Forelimb muscle (tissue), 1 donor: ENCODE measurements around the gene PKNOX2. TPM values are rescaled to one million over a fixed set of nuclear protein-coding genes. Genes with fewer than 3 reads are reported as not detected.

ENCODE experiments used
- DNase-seq: peaks from one replicate; pipeline ENCODE4 v3.0.0-alpha.2; 2013; ENCODE audit warnings: low read depth
- polyA plus RNA-seq: library from polyadenylated mRNA; unstranded; fragments of 120-200 nt; gene quantifications from one replicate; pipeline ENCODE4 v1.2.1, GENCODE V29; 2013; ENCODE audit not compliant: insufficient read length

Gene PKNOX2
- polyA plus RNA-seq, 1 donor = 27.6 TPM

DNA sequence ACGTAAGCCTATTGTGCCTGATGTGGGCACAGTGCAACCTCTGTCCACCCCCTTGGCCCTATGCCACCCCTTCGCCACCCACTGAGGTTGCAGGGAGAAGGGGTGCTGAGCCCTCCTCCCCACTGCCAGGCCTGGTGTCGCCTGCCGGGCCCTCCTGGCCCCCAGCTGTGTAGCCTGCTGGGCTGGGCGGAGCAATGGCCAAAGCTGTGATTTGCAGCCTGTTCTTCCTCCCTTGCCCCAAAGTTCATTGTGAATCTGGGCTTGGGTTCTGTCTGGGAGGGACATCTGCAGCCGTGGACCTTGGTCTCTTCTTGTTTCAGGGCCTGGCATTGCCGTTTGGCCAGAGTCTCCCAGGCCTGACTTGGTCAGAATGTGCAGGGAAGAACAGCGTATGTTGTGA is 121.9 kb downstream of the PKNOX2 start:
- no peak for DNase-seq

- peak; percentile 86 for DNase-seq
Observed at GRCh38 chr11:125287491-125288210, 123.1 kb downstream of the PKNOX2 start.

- no peak for DNase-seq
Observed at GRCh38 chr11:125289419-125290098, 125.0 kb downstream of the PKNOX2 start.

- DNase-seq = no peak
Observed at GRCh38 chr11:125290263-125290662, 125.7 kb downstream of the PKNOX2 start.

DNA sequence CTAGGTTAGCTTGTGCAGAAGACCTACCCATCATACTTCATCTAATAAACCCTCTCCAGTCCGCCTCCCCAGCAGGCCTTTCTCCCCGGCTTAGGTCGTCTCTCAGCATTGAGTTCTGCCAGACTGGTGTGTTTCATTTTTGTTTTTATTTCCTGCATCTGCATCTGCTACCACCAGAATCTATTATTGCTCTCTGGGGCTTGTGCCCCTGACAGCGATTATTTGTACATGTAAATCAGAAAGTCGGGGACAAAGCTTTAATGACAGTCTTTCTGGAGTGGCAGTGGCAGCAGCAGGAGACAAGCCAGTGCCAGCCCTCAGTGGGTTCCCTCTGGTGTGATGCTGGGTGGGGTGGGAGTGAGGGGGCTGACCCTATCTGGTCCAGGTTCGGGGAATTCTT is 127.5 kb downstream of the PKNOX2 start:
- DNase-seq = no peak

DNA sequence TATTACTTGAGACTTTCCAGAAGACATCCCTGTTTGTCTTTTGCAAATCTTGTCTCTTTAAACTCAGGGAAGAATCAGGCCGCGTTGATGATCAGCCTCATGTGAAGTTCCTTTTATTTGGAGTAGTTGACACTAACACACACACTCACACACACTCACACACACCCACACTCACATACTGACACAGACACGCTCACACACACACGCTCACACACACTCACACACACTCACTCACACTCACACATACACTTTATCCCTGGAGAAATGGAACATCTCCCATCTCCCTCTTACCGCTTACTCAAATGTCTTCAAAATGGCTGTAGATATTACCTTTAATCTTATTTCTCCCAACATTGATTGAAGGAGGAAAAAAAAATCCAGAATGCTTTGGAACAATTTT is 129.0 kb downstream of the PKNOX2 start:
- DNase-seq = no peak

GRCh38 chr11:125295931-125296330 is 131.4 kb downstream of the PKNOX2 start:
- DNase-seq = no peak

- no peak for DNase-seq
Observed at GRCh38 chr11:125297346-125297915, 132.9 kb downstream of the PKNOX2 start.

DNA sequence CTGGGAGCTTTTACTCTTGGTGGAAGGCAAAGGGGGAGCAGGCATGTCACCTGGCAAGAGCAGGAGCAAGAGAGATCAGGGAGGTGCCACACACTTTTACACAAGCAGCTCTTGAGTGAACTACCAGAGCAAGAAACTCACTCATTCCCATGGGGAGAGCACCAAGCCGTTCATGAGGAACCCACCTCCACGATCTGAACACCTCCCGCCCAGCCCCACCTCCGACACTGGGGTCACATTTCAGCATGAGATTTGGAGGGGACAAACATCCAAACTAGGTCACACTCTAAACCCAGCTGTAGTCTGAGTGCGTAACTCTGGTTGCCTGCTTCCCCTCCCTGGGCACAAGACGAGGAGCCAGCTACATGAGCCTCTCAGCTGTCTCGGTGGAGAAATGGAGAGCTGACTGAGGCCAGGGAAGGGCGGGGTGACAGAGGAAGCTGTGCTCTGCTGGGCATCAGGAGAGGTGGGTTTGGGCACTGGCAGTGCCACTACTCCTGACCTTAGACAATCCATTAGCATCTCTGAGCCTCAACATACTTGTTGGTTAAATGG is 134.6 kb downstream of the PKNOX2 start:
- no peak for DNase-seq

DNA sequence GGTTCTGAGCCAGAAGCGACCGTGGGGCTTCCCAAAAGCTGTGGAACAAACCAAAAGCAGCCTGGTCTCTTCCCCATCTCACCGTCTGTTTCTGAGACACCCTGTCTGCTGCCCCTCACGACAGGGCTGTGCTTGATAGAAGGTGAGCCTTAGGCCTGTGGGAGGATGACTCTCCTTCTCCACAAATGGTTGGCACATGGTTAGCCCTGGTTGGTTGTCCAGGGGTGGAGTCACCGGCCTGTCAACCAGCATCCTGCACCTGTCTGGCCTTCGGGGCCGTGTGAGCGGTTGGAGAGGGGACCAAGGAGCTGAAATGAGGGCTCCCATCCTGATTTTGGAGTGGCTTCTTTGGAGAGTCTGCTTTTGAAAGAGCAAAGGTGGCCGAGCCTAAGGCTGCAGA is 135.3 kb downstream of the PKNOX2 start:
- no peak for DNase-seq

DNA sequence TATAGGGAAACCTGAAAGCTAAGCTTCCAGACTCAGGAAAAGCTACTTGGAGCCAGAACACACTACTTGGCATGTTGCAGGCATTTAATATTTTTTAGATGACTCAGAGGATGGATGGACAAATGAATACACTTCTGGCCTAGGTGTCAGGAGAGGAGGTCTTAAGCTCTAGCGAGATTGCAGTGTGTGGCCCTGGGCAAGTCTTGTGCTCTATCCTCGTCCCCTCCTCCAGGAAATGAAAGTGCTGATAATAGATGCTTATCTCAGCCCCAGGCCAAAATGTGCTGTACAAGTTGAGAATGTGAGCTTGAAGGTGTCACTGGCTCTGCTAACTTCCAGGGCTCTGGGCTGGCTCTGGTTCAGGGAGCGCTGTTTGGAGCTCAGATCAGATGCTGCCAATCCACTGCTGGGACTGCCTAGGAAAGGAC is 136.3 kb downstream of the PKNOX2 start:
- no peak for DNase-seq

GRCh38 chr11:125301346-125301745 is 136.8 kb downstream of the PKNOX2 start:
- DNase-seq = no peak

DNA sequence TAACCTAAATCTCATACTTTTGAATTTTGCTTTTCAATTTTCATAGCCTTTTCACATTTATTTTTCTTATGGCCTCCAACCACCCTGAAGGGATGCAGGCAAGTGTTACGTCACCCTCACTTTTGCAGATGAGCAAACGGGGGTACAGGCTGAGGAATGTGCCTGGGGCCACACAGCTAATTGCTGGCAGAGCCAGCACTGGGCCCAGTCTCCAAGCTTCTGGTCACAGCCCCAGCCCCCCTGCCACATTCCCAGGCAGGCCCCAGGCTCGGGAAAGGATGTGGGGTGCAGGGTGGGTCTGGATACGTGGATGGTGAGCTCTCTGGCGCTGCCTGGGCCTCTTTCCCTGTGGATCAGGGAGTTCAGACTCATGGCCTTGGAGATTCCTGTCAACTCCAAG is 138.6 kb downstream of the PKNOX2 start:
- DNase-seq = no peak

- no peak for DNase-seq
Observed at GRCh38 chr11:125303694-125304093, 139.1 kb downstream of the PKNOX2 start.

DNA sequence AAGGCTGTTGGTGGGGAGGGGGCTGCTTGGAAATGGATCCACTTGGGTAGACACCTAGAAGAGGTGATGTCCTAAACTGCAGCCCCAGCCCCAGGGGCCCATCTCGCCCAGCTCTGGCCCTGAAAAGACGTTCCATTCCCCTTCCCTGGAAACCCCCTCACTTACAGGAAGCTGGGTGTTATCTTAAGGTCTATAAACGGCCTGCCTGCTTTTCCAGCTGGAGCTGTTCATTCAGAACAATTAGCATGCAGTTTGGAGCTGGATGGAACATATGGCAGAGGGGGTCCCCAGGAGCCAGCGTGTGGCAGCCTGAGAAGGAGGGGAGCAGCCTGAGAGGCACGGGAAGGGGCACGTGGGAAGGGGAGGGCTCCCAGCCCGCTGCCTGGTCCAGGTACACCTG is 139.6 kb downstream of the PKNOX2 start:
- no peak for DNase-seq

DNA sequence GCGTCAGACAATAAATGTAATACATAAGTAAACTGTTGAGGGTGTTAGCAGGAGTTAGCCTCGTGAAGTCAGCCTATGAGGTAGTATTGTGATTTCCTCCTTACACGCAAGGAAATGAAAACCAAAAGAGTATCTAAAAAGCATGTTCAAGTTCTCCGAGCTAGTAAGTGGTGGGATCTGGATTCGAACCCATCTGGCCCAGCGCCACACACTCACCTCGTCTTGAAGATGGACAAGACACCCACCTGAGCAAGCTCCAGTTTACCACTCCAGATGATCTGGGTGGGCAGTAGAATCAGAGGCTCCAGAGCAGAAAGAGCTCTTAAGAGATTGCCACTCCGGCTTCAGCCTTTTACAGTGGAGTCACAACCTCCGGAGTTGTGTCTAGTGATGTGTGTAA is 140.3 kb downstream of the PKNOX2 start:
- no peak for DNase-seq

DNA sequence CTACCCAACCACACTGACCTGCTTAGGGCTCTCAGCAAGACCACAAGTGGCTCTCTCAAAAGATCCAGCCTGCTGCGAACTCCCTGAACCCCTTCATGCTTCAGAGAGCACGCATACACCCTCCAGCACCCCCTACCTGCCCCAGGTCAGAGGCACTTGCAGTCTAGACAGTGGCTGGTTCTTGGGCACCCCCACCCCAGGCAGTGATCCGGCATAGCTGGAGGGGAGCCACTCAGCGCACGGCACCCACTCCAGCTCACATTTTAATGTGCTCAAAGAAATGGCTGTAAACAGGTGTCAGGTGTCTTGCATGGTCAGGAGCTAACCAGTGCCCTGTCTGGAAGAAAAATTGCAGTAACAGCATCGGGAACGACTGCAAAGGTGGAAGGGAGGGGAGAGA is 140.8 kb downstream of the PKNOX2 start:
- no peak for DNase-seq

- no peak for DNase-seq
Observed at GRCh38 chr11:125306476-125306875, 141.9 kb downstream of the PKNOX2 start.

- no peak for DNase-seq
Observed at GRCh38 chr11:125308246-125308645, 143.7 kb downstream of the PKNOX2 start.

GRCh38 chr11:125312391-125312790 is 147.8 kb downstream of the PKNOX2 start:
- DNase-seq = no peak

- DNase-seq = no peak
Observed at GRCh38 chr11:125312812-125313211, 148.3 kb downstream of the PKNOX2 start.

DNA sequence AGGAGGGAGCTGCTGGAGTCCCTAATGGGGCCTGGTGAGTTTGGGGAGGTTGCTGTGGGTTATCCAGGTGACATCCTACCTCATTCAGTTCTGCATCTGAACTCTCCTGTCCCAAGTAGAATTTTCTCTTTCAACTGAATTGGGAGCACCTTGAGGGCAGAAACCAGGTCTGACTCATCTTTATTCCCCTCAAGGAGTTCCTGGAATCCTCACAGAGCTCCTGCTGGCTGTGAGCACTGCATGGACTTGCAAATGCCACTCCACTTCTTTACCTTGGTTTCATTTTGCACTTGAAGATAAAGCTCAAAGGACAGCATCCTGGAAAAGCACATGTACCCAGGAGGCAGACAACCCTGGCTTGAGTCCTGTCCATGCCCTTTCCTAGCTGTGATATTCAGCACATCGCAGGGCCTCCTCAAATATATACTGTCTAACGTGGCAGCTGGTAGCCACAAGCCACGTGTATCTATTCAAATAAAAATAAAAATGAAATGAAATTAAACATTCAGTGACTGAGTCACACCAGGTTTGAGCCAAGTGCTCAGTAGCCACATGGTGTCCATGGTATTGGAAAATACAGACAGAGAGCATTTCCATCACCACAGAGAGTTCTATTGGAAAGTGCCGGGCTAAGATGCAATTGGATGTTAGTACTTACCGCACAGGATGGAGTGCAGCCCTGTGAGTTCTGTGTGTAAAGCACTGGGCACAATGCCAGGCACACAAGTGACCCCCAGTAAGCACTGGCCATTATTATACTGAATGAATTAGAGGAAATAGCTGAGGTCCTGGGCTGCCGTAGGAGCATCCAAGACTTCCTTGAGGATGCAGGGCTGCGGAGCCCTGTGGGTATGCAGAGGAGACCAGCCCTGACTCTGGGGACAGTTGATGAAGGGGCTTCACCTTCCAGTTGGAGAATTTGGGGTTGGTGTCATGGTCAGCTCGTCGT is 149.0 kb downstream of the PKNOX2 start:
- no peak for DNase-seq
